Duodenal mucosa (tissue), 2 donors: Measurements from ENCODE around the gene TMEM238L.
"Not testable (repeated sequence)": the region's sequence is repeated elsewhere in the genome, so short reads cannot be mapped to it uniquely, and the experiment has no call there.

Source experiments
- H3K27ac ChIP-seq: one replicate; pipeline ENCODE4 v1.7.0; 2013; ENCODE audit warnings: low read depth, low read length
- H3K27me3 ChIP-seq, 2 donors: one replicate each; pipeline ENCODE4 v1.7.0; 2013; ENCODE audit warnings: low read length in 2 of 2, control low read depth in 1 of 2; ENCODE audit not compliant: insufficient read depth in 2 of 2, control insufficient read depth in 1 of 2
- H3K36me3 ChIP-seq, 2 donors: one replicate each; pipeline ENCODE4 v1.7.0; 2013; ENCODE audit warnings: low read length in 2 of 2, control low read depth in 1 of 2; ENCODE audit not compliant: insufficient read depth in 2 of 2, control insufficient read depth in 1 of 2
- H3K4me1 ChIP-seq, 2 donors: one replicate each; pipeline ENCODE4 v1.7.0; 2013; ENCODE audit warnings: low read length in 2 of 2, control low read depth in 1 of 2; ENCODE audit not compliant: insufficient read depth in 2 of 2, control insufficient read depth in 1 of 2
- H3K4me3 ChIP-seq, 2 donors: one replicate each; pipeline ENCODE4 v1.7.0; 2013; ENCODE audit warnings: low read length in 2 of 2, low read depth in 1 of 2
- H3K9ac ChIP-seq, 2 donors: one replicate each; pipeline ENCODE4 v1.7.0; 2013; ENCODE audit warnings: low read length in 2 of 2, low read depth in 1 of 2
- H3K9me3 ChIP-seq, 2 donors: one replicate each; pipeline ENCODE4 v1.7.0; 2013; ENCODE audit warnings: low read length in 2 of 2, control low read depth in 1 of 2; ENCODE audit not compliant: control insufficient read depth in 1 of 2

Gene TMEM238L

GRCh38 chr17:10803830-10804475, at the start of gene TMEM238L:
TSS of gene TMEM238L (minus strand) at chr17:10804099. CDS start at chr17:10803963, 136 bp downstream.
- Histone ChIP-seq H3K27me3 (no peaks in the 10 kb centered on the region), H3K36me3 (no peaks in the 10 kb centered on the region), H3K4me1 (peaks cover 10 to 22% of the 10 kb centered on the region in 2 donors), H3K27ac (peak within 1 kb of the TSS; percentile 77), H3K9ac (peak within 1 kb of the TSS; percentile 80 to 97), H3K9me3 (no peaks in the 10 kb centered on the region), H3K4me3 (peak within 1 kb of the TSS; percentile 71 to 77)

- not testable (repeated sequence) for H3K9me3 ChIP-seq, H3K27me3 ChIP-seq, H3K27ac ChIP-seq, H3K9ac ChIP-seq, H3K4me3 ChIP-seq, H3K36me3 ChIP-seq
- H3K4me1 ChIP-seq: peaks cover 11 to 17% of the 10 kb centered on the region in 2 donors
These were observed 42.7 kb upstream of the TMEM238L start for GRCh38 chr17:10846636-10847035.

GRCh38 chr17:10845388-10845751, 41.5 kb upstream of the TMEM238L start:
- Histone ChIP-seq H3K36me3 (no peaks in the 10 kb centered on the region), H3K9ac (no peak overlapping the region), H3K9me3 (no peaks in the 10 kb centered on the region), H3K4me3 (peak overlapping the region; percentile 61 to 83), H3K27ac (no peak overlapping the region), H3K27me3 (no peaks in the 10 kb centered on the region), H3K4me1 (peaks cover 11 to 17% of the 10 kb centered on the region in 2 donors)

DNA sequence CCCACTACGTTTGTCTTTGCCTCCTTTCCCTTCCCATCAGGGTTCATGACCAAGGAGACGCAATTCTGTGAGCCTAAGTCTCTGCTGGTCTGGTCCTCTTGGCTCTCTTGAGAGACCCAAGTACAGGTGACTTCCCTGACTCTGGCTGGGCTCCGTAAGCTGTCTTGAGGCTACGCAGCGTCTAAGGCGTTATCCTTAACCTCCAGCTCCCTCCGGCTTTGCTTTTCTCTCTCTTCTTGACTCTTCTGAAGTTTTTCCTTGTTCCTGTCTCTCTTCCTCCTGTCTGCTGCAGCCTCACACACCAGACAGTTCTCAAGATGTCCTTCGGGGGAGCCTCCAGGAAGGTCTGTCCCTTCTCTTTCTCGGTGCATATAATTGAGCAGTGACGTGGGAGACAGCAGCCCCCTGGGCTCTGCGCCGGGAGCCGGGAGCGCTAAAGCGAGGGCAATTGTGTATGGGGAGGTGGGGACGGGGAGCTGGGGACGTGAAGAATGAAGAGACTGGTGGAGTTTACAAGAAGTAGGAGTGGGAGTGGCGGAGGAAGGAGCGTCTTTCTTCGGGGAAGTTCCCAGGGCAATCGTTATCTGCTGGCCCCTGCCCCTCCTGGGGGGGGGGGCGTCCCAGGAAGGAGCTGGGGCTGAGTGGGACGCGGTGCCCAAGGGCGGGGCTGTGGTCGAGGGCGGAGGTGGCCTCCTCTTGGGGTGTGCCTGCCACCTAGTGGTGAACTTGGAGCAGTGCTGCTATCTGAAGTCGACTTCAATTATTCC, 40.9 kb upstream of the TMEM238L start:
- H3K4me3 ChIP-seq: peak overlapping the region; percentile 61 to 83
- peaks cover 11 to 17% of the 10 kb centered on the region in 2 donors for H3K4me1 ChIP-seq
- peak overlapping the region; percentile 71 for H3K27ac ChIP-seq
- H3K9me3 ChIP-seq: no peaks in the 10 kb centered on the region
- no peaks in the 10 kb centered on the region for H3K27me3 ChIP-seq
- no peaks in the 10 kb centered on the region for H3K36me3 ChIP-seq
- H3K9ac ChIP-seq: peak overlapping the region; percentile 80 to 87

DNA sequence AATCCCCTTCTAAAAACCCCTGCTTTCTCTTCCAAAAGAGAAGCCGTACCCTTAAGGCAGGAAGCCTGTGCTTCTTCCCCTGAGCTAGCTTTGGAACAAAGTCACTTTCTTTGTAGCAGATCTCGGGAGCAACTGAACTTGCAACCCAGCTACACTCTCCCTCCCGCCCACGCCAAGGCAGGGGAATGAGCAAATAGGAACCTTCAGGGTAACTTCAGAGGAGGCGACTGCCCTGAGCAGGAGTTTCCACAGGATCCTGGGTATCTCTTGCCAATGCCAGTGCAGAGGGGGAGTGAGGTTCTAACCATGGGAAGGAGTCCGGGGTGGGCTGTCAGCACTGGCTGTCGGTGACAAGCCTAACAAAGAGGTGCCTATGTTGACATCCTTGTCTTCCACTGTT, 39.9 kb upstream of the TMEM238L start:
- H3K9ac ChIP-seq: peak overlapping the region; percentile 27 to 87
- H3K4me1 ChIP-seq: peaks cover 11 to 17% of the 10 kb centered on the region in 2 donors
- no peaks in the 10 kb centered on the region for H3K36me3 ChIP-seq
- peak overlapping the region; percentile 23 to 61 for H3K4me3 ChIP-seq
- H3K27ac ChIP-seq: peak overlapping the region; percentile 57
- no peaks in the 10 kb centered on the region for H3K9me3 ChIP-seq
- no peaks in the 10 kb centered on the region for H3K27me3 ChIP-seq

- H3K36me3 ChIP-seq: no peaks in the 10 kb centered on the region
- H3K9ac ChIP-seq: no peak overlapping the region
- H3K9me3 ChIP-seq: no peaks in the 10 kb centered on the region
- H3K4me1 ChIP-seq: peaks cover 12 to 21% of the 10 kb centered on the region in 2 donors
- no peak overlapping the region for H3K4me3 ChIP-seq
- H3K27ac ChIP-seq: no peak overlapping the region
- no peaks in the 10 kb centered on the region for H3K27me3 ChIP-seq
These were observed 38.8 kb upstream of the TMEM238L start for GRCh38 chr17:10842658-10843057.

DNA sequence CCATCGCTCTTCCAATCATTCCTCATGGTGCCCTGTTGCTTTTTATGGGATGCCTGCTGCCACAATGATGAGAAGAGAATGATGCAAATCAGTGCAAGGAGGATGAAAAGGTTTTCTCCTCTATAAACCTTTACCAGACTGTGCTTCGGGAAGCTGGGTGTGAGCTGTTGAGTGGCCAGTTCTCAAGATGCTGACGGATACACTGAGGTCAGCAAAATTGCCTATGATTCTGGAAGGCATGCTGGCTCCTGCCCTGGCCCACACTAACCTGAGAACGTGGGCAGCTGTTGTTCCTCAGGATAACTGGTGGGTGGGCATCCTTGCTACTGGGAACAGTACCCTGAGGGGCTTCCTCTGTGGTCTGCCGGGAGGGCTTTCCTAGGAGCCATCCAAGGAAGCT, 34.8 kb upstream of the TMEM238L start:
- Histone ChIP-seq H3K4me1 (peaks cover 14 to 21% of the 10 kb centered on the region in 2 donors), H3K27ac (no peak overlapping the region), H3K4me3 (no peak overlapping the region), H3K9ac (no peak overlapping the region), H3K9me3 (no peaks in the 10 kb centered on the region), H3K36me3 (no peaks in the 10 kb centered on the region), H3K27me3 (no peaks in the 10 kb centered on the region)

- H3K27ac ChIP-seq: no peak within 1 kb of the TSS
- peak within 1 kb of the TSS in 1 of 2 donors; percentile 16 for H3K9ac ChIP-seq
- peaks cover 10 to 17% of the 10 kb centered on the region in 2 donors for H3K4me1 ChIP-seq
- H3K27me3 ChIP-seq: no peaks in the 10 kb centered on the region
- peak within 1 kb of the TSS; percentile 5 to 11 for H3K4me3 ChIP-seq
- H3K9me3 ChIP-seq: no peaks in the 10 kb centered on the region
- no peaks in the 10 kb centered on the region for H3K36me3 ChIP-seq
These were observed 34.0 kb upstream of the TMEM238L start, which contains the start of gene PIRT for GRCh38 chr17:10837921-10838320. TSS of gene PIRT (minus strand) at chr17:10838087. CDS start at chr17:10825645, 12,442 bp downstream.

- Histone ChIP-seq H3K9me3 (no peaks in the 10 kb centered on the region), H3K27me3 (no peaks in the 10 kb centered on the region), H3K4me3 (peak overlapping the region; percentile 5 to 11), H3K9ac (peak overlapping the region in 1 of 2 donors; percentile 16), H3K4me1 (peaks cover 14 to 22% of the 10 kb centered on the region in 2 donors), H3K36me3 (no peaks in the 10 kb centered on the region), H3K27ac (no peak overlapping the region)
These were observed 33.2 kb upstream of the TMEM238L start for GRCh38 chr17:10836966-10837590.

GRCh38 chr17:10836145-10836544, 32.2 kb upstream of the TMEM238L start:
- H3K27me3 ChIP-seq: no peaks in the 10 kb centered on the region

More at GRCh38 chr17:10836145-10836544, 32.2 kb upstream of the TMEM238L start:
- Histone ChIP-seq H3K36me3 (no peaks in the 10 kb centered on the region), H3K4me1 (peaks cover 17 to 24% of the 10 kb centered on the region in 2 donors), H3K27ac (no peak overlapping the region), H3K9me3 (no peaks in the 10 kb centered on the region), H3K9ac (no peak overlapping the region), H3K4me3 (no peak overlapping the region)
